Endothelial cell of umbilical vein (primary cell): ENCODE data around the gene ZDHHC24. TPM values are rescaled to one million over a fixed set of nuclear protein-coding genes. Genes with fewer than 3 reads are reported as not detected.
A peak's percentile ranks its signal among the peaks of the same experiment; 100 is the strongest.

ENCODE experiments used
- BruUV-seq: library from RNA; stranded (reverse); fragments of 400-500 nt; replicated peaks from 2 replicates; lab custom pipeline; 2021; lab: Mats Ljungman, UMichigan
- CTCF ChIA-PET: fragments of 300-600, 350-600 bp; sonication (Branson Sonifier 250); formaldehyde crosslinking; loops from one replicate; lab custom pipeline; 2021; ENCODE audit warnings: antibody characterized with exemption, inconsistent platforms; lab: Charles Lee
- POLR2A ChIA-PET: fragments of 300-600, 350-600 bp; sonication (Branson Sonifier 250); formaldehyde crosslinking; loops from one replicate; lab custom pipeline; 2021; ENCODE audit warnings: antibody characterized with exemption, inconsistent platforms; lab: Charles Lee
- DNase-seq: peaks from one replicate; pipeline ENCODE4 v3.0.0-alpha.2; 2011; ENCODE audit warnings: low read depth, low spot score
- FAIRE-seq: peaks from 2 replicates; lab custom pipeline; 2011; peaks lifted over from hg19 to GRCh38; lab: Jason Lieb, UNC
- H2AFZ ChIP-seq: 2 replicates; pipeline ENCODE4 v1.6.0; 2012; ENCODE audit warnings: low read depth, low read length, control low read depth, inconsistent platforms
- H3K27ac ChIP-seq: 2 replicates; pipeline ENCODE4 v1.5.1; 2011; ENCODE audit warnings: low read depth, mild to moderate bottlenecking, control low read depth, low read length, moderate library complexity; ENCODE audit not compliant: insufficient read depth
- H3K27me3 ChIP-seq, 2 experiments: 2 replicates each; pipeline versions ENCODE4 v1.6.0 to v1.6.1; 2011; ENCODE audit warnings: low read length in 2 of 2, mixed read lengths in 1 of 2; ENCODE audit not compliant: control insufficient read depth in 2 of 2, insufficient read depth in 2 of 2
- H3K36me3 ChIP-seq, 2 experiments: 2 replicates in 1 of 2; 3 replicates in 1 of 2; pipeline ENCODE4 v1.5.1; 2011; ENCODE audit warnings: low read length in 2 of 2, mild to moderate bottlenecking in 1 of 2, moderate library complexity in 1 of 2; ENCODE audit not compliant: control insufficient read depth in 2 of 2, insufficient read depth in 2 of 2; ENCODE audit errors: extremely low read depth in 1 of 2
- H3K4me1 ChIP-seq: 3 replicates; pipeline ENCODE4 v1.5.1; 2011; ENCODE audit warnings: mild to moderate bottlenecking, low read length; ENCODE audit not compliant: control insufficient read depth, insufficient read depth; ENCODE audit errors: extremely low read depth
- H3K4me2 ChIP-seq: 2 replicates; pipeline ENCODE4 v1.6.1; 2011; ENCODE audit warnings: low read length, control low read depth, mixed read lengths; ENCODE audit not compliant: insufficient read depth
- H3K4me3 ChIP-seq, 3 experiments: fragments of 200-600 bp in 1 of 3; sonication (generic), shearing (Covaris generic) in 1 of 3; replicated peaks in 1 of 3; 2 replicates each; pipeline ENCODE4 v1.5.1; 2011 to 2016; ENCODE audit warnings: control low read depth in 3 of 3, low read length in 3 of 3, mild to moderate bottlenecking in 2 of 3, inconsistent platforms in 1 of 3, low read depth in 1 of 3, moderate library complexity in 1 of 3; ENCODE audit not compliant: insufficient read depth in 1 of 3
- H3K79me2 ChIP-seq: 2 replicates; pipeline ENCODE4 v1.6.0; 2012; ENCODE audit warnings: low read length, inconsistent platforms; ENCODE audit not compliant: control insufficient read depth, insufficient read depth
- H3K9ac ChIP-seq: replicated peaks from 2 replicates; pipeline ENCODE3; 2011; ENCODE audit warnings: low read length, control low read depth; ENCODE audit not compliant: insufficient read depth; ENCODE audit errors: extremely low read depth
- H3K9me1 ChIP-seq: replicated peaks from 3 replicates; pipeline ENCODE4 v1.6.0; 2011; ENCODE audit warnings: mild to moderate bottlenecking, low read length; ENCODE audit not compliant: control insufficient read depth, insufficient read depth; ENCODE audit errors: extremely low read depth
- H3K9me3 ChIP-seq: replicated peaks from 2 replicates; pipeline ENCODE4 v1.5.1; 2012; ENCODE audit warnings: low read length, inconsistent platforms; ENCODE audit not compliant: control insufficient read depth, insufficient read depth
- H4K20me1 ChIP-seq: replicated peaks from 2 replicates; pipeline ENCODE3; 2011; ENCODE audit warnings: mild to moderate bottlenecking, low read length; ENCODE audit not compliant: control insufficient read depth, insufficient read depth; ENCODE audit errors: extremely low read depth
- CTCF ChIP-seq, 2 donors: IDR thresholded peaks; 1 replicate in 1 of 2; 2 replicates in 1 of 2; pipeline ENCODE4 v1.5.1; 2011; ENCODE audit warnings: low read length in 2 of 2, mild to moderate bottlenecking in 2 of 2, moderate library complexity in 2 of 2, control low read depth in 1 of 2, inconsistent platforms in 1 of 2, low read depth in 1 of 2; ENCODE audit not compliant: insufficient read depth in 1 of 2; ENCODE audit errors: extremely low read depth in 1 of 2
- EZH2 ChIP-seq: IDR thresholded peaks from 2 replicates; pipeline ENCODE4 v1.6.1; 2012; ENCODE audit warnings: borderline replicate concordance, low read depth, mild to moderate bottlenecking, moderate library complexity, low read length, inconsistent platforms; ENCODE audit not compliant: severe bottlenecking
- GATA2 ChIP-seq: IDR thresholded peaks from 2 replicates; pipeline ENCODE4 v1.7.0; 2011; ENCODE audit warnings: low read depth, mild to moderate bottlenecking, moderate library complexity, mixed read lengths, low read length; ENCODE audit not compliant: insufficient read length, insufficient read depth
- MAX ChIP-seq: IDR thresholded peaks from 2 replicates; pipeline ENCODE4 v1.6.1; 2011; ENCODE audit not compliant: insufficient read depth, insufficient read length
- MYC ChIP-seq: IDR thresholded peaks from one replicate; pipeline ENCODE4 v1.6.1; 2011; ENCODE audit warnings: mild to moderate bottlenecking, low read depth, low read length
- dilution Hi-C: fragments of 300-500 bp; cut with MboI; formaldehyde crosslinking; loops from one replicate; pipeline ENCODE4 v1.15.0; 2019; ENCODE audit warnings: low sequenced_read_pairs; ENCODE audit not compliant: extremely low pct_ligation_motif_present
- intact Hi-C: fragments of 100-400 bp; cut with micrococcal nuclease; formaldehyde crosslinking; loops from one replicate; pipeline ENCODE4 v1.10.0; 2022
- polyA plus RNA-seq, 4 experiments: library from polyadenylated mRNA; depleted of rRNA in 3 of 4; stranded (reverse) in 3 of 4; unstranded in 1 of 4; fragments of >200 nt; gene quantifications; 2 replicates each; pipeline versions ENCODE4 v1.2.1 to v1.2.3, GENCODE V29; 2011 to 2012; ENCODE audit warnings: missing spikeins in 1 of 4
- total RNA-seq: library from RNA; stranded (reverse); gene quantifications from 2 replicates; pipeline ENCODE4 v1.2.3, GENCODE V29; 2021

Gene ZDHHC24
- total and polyA plus RNA-seq, 2 donors (not counting 3 experiments of a cell fraction or from before 2014, with no cell fraction given) = 20.1 to 21.1 TPM

- intact Hi-C loops (no loop called here), dilution Hi-C loops (no loop called here)
- FAIRE-seq (no peak), DNase-seq (no peak)
- TF ChIP-seq MYC (no peak), EZH2 (no peak), GATA2 (no peak), CTCF (IDR thresholded peaks at IDR 0.05; ENCODE audit: extremely low read depth in 1 of 2, insufficient read depth in 1 of 2, low read depth in 1 of 2, low read length in 2 of 2) (peak; percentile 27 to 61), MAX (no peak)
- POLR2A ChIA-PET = interaction anchor here (0.6 kb wide), 1 partner anchor 104 kb away, joined by 5 read pairs; no protein-coding TSS in a partner anchor
- Histone ChIP-seq H3K79me2 (no peaks in the 10 kb centered on the region), H3K27ac (no peak overlapping the region), H3K36me3 (peaks cover 0 to 27% of the 10 kb centered on the region in 2 experiments), H4K20me1 (no peaks in the 10 kb centered on the region), H3K4me3 (no peak overlapping the region), H3K4me1 (no peaks in the 10 kb centered on the region), H3K4me2 (no peak overlapping the region), H3K9me3 (no peaks in the 10 kb centered on the region), H3K9ac (no peak overlapping the region), H3K27me3 (no peaks in the 10 kb centered on the region), H3K9me1 (no peaks in the 10 kb centered on the region), H2AFZ (no peak overlapping the region)
- CTCF ChIA-PET = interaction anchor here (0.7 to 1.8 kb wide), 7 partner anchors 11 to 343 kb away, joined by 3 to 9 read pairs (median 3); partner anchors contain the start of genes BBS1 and DPP3
- no TSS peak for BruUV-seq
These were observed 54.4 kb downstream of the ZDHHC24 start for GRCh38 chr11:66491315-66491935.
